GM21737 (cell line): ENCODE data around the gene DDAH1.

Source experiments
- ATAC-seq: cut with Tn5 transposase; IDR thresholded peaks from one replicate; pipeline ENCODE4 v1.9.1; 2021; ENCODE audit warnings: mild to moderate bottlenecking, moderate library complexity; ENCODE audit not compliant: unreplicated experiment

DDAH1 gene

DNA sequence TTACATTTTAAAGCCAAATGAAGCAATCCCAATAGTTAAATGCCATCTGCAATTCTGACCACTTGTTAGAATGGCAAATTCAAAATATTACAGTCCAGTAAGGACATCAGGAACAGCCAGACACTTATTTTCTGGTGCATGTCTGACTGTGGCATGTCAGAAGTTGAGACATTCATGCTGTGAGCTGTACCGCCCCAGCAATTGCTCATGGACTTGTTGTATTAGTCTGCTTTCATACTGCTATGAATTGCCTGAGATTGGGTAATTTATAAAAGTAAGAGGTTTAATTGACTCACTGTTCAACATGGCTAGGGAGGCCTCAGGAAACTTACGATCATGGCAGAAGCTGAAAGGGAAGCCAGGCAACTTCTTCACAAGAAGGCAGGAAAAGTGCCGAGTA is 19.1 kb downstream of the DDAH1 start:
- ATAC-seq: no peak

DNA sequence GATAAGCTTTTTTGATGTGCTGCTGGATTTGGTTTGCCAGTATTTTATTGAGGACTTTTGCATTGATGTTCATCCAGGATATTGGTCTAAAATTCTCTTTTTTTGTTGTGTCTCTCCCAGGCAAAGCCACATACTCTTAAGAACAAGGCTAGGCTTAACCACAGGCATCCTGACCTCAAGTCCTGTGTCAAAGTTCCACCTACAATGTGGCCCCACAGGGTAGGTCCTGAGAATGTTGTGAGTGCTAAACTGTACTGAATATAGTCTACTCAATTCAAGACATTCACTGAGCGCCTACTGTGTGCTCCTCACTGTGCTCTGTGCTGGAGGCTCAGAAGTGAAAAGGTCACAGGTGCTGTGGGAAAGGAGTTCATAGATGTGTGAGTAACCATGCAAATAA is 20.6 kb downstream of the DDAH1 start:
- ATAC-seq: no peak

DNA sequence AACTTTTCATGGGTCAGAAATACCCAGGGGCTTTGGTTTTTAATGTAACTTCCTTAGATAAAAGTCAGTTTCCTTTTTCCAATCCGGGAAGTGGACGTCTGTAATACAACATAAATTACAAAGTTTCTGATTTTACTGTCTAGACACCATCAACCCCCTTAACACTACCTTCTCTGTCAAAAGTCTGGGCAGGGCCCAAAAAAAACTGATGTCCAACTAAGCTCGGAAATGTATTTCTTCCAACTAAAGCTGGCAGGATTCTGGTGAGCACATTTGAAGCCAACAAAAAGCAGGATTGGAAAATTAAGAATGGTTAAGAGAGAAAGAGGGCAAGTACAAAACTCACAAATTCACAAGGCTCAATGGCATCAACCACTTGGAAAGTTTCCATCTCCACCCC is 24.3 kb downstream of the DDAH1 start:
- no peak for ATAC-seq

DNA sequence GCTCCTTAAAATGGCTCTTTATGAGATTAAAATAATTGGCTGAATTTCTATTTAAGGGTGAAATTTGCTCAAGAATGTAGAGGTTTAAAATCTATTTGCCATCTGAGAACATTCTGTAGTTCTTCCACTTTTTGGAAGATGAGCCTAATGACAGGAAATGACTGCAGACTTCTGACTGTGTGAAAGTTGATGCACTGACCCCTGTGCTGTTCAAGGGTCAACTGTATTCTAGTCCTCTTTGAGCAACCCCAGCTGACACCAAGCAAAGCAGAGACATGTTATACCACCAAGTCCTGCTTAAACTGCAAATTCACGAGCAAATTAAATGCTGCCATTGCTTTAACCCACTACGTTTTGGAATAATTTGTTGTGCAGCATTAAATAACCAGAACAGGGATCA is 26.6 kb downstream of the DDAH1 start:
- no peak for ATAC-seq

- no peak for ATAC-seq
These were observed 27.8 kb downstream of the DDAH1 start for GRCh38 chr1:85437139-85437538.

- ATAC-seq: no peak
These were observed 31.9 kb downstream of the DDAH1 start for GRCh38 chr1:85433096-85433495.

- ATAC-seq: no peak
These were observed 36.4 kb downstream of the DDAH1 start for GRCh38 chr1:85428471-85429089.

GRCh38 chr1:85427849-85428248 is 37.1 kb downstream of the DDAH1 start:
- ATAC-seq: no peak

DNA sequence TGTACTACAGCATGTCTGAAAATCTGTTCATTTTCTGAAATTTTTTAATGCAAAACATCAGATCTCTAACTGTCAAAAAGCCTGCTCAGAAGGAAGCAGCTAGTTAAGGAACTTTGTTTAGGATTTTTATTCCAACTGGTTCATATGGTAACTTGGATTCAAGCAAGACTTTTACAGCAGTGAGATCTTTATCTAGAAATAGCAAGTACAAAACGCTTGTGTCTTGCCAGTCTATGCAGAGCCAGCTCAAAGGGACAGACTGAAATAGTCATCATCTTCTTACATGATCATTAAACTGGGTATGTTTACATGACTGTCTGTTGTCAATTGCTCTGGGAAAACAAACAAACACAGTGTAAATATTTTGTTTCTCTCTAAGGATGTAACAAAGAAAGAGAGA is 37.6 kb downstream of the DDAH1 start:
- ATAC-seq: no peak

GRCh38 chr1:85421179-85421578 is 43.8 kb downstream of the DDAH1 start:
- no peak for ATAC-seq

DNA sequence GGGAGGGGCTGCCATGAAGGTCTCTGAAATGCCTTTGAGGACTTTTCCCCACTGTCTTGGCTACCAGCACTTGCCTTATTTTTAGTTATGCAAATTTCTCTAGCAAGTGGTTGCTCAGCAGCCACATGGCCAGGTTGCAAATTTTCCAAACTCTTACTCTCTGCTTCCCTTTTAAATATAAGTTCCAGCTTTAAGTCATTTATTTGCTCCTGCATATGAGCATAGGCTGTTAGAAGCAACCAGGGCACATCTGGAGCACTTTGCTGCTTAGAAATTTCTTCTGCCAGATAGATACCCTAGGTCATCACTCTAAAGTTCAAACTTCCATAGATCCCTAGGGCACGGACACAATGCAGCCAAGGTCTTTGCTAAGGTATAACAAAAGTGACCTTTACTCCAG is 44.8 kb downstream of the DDAH1 start:
- ATAC-seq: no peak

GRCh38 chr1:85417876-85418275 is 47.1 kb downstream of the DDAH1 start:
- no peak for ATAC-seq

GRCh38 chr1:85417017-85417416 is 47.9 kb downstream of the DDAH1 start:
- no peak for ATAC-seq

- ATAC-seq: no peak
These were observed 51.8 kb downstream of the DDAH1 start for GRCh38 chr1:85413169-85413568.

DNA sequence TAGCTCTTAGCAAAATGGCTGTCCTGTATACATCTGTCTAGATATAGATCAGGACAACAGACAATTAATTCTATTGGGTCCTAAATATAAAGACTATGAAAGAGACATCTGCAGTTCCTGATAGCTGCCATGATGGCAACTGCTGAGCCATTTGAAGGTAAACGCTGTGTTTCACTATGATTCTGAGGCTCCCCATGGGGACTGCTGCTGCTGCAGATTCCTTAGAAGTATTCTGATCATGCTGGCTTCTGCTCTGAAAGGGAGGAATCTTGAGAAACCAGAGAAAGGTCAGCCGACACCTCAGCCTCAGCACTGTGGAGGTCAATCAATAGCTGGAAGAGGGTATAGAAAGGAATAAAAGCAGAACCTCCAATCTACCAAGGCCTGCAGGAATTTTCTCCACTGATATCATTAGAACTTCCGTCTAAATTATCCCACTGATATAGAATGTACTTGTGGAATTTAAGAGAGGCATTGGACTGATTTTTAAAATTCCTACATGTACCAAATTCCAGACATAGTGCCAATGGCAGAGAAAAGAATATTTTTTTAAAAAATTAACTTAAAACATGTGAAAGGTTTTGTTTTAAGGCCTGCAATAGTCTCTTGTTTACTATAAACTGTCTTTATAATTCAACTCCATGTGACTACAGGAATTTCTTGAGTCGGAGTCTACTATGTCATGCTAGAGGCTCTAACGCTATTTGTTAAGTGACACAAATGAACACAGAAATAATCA is 53.2 kb downstream of the DDAH1 start:
- no peak for ATAC-seq

GRCh38 chr1:85409516-85409915 is 55.4 kb downstream of the DDAH1 start:
- no peak for ATAC-seq

GRCh38 chr1:85407746-85408377 is 57.1 kb downstream of the DDAH1 start:
- ATAC-seq: no peak

DNA sequence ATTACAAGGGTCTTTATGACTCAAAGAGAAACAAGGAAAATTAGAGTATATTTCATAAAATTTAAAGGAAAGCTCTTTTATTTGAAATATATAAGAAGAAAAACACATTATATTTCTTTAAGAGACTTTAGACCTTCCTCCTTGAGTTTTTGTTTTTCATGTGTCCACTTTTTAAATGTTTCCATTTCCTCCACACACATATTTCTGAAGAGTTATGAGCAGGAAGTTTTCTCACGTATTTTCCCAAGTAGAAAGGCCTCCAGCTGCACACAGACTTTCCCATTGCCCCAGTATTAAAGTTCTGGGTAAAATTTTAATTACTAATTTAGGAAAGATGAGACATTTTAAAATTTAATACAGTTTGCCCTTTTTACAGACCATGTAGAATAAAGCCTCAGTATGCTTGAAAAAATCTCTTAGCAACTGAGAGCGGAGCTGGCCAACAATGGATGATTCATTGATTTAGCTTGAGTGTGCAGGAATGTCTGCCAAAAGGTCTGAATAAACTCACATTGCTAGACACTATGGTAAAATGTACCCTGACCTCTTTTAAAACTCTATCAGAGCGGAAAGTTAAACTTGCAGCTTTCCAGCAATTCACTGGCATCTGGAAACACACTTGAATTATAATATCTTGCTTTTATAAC is 57.9 kb downstream of the DDAH1 start:
- no peak for ATAC-seq

DNA sequence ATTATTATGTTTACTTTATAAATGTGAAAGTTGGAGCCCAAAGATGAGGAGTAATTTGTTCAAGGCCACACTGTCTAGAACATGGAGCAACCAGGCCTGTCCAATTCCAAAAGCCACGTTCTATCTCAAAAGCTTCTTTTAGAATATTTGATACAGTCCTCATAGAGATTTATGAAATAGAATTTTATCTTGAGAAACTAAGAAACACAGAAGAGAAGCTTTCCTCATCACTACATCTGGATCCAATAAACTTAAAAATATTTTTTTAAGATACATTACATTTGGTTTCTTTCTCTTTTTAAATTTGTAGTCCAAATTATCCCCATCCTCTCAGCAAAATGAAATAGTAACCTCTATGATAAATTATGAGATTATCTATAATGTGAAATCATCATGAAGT is 58.9 kb downstream of the DDAH1 start:
- ATAC-seq: no peak

DNA sequence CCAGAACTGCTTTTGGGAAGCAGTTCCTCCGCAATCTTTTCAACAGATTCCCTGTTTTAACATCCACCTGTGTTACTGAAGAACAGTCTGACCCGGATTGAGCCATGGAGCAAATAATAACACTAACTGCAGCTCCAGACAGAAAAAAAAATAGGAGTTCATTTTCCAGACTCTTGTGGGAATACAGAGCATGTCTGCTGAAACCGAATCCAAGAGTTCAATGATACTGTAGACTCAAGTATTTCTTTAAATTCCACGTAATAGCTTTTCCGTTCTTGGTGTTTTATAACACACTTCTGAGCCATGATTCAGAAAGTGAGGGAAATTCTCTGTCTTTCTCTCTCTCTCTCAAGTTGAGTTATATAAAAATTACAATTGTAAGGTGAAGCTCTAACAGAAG is 60.6 kb downstream of the DDAH1 start:
- no peak for ATAC-seq

DNA sequence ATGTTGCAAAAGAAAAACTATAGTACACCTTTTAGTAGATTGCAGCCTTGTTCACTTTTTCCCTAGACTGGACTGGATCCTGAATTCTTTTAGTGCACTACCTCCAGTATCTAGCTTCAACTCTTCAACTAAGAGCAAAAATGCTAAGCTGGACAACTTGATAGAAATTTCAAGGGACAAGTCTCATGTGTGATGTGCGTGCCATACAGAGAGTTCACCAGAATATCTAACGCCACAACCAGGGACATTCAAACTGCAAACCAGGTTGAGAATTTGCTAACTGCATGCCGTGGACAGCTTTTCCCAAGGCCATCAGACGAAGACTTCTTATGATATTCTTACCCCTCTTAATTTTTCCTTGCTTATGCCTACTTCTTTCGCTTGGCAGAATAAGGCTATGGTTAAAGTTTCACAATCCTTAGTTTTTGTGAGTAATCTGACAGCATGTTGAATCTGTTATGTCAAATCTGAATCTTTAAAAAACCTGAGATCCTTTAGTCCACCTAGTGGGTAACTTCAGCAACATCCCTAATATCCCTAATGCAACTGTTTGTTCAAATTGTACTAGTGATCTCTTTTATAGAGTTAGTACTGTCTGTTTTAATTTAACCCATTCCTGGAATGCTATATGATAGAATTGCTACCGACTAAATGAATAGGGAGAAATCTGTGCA is 66.4 kb downstream of the DDAH1 start:
- no peak for ATAC-seq
